Measurements from ENCODE around the gene DCAF6.

GRCh38 chr1:167974698-167975097, 38.2 kb downstream of the DCAF6 start:
- TF ChIP-seq CTCF (IDR thresholded peaks at IDR 0.05) (no peak), POLR2A (IDR thresholded peaks at IDR 0.05) (no peak), POLR2AphosphoS5 (IDR thresholded peaks at IDR 0.05; ENCODE audit: insufficient read depth in 1 of 2, low read depth in 1 of 2) (no peak)

Measured in vagina (tissue), 2 donors.